Activated CD8-positive, alpha-beta memory T cell treated with anti-CD3 and anti-CD28 coated beads, Interleukin-2, amount 10 ng/mL, durations not matched to agents 7 days and 5 days (primary cell): Measurements from ENCODE around the gene SPATA1. TPM values are rescaled to one million over a fixed set of nuclear protein-coding genes. Genes with fewer than 3 reads are reported as not detected.
A peak's percentile ranks its signal among the peaks of the same experiment; 100 is the strongest.
"Not testable (repeated sequence)": the region's sequence is repeated elsewhere in the genome, so short reads cannot be mapped to it uniquely, and the experiment has no call there.

Source experiments
- ATAC-seq: fragments of 150-1000 bp; cut with Tn5 transposase; one replicate; pipeline ENCODE4 v1.10.0; 2021; ENCODE audit warnings: moderate library complexity
- CTCF ChIA-PET: fragments of 350-600 bp; sonication (Branson Sonifier 250); formaldehyde crosslinking; loops from one replicate; lab custom pipeline; 2021; ENCODE audit warnings: antibody characterized with exemption; lab: Charles Lee
- DNase-seq: peaks from one replicate; pipeline ENCODE4 v3.0.0-alpha.2; 2020
- H3K27ac Mint-ChIP-seq: one replicate; pipeline ENCODE4 v1.8.0; 2021; ENCODE audit warnings: mild to moderate bottlenecking, mixed read lengths
- H3K27me3 Mint-ChIP-seq: one replicate; pipeline ENCODE4 v1.8.0; 2021; ENCODE audit warnings: mixed read lengths
- H3K36me3 Mint-ChIP-seq: one replicate; pipeline ENCODE4 v1.8.0; 2021; ENCODE audit warnings: mild to moderate bottlenecking, mixed read lengths
- H3K4me1 Mint-ChIP-seq: one replicate; pipeline ENCODE4 v1.8.0; 2021; ENCODE audit warnings: mixed read lengths
- H3K4me3 Mint-ChIP-seq: one replicate; pipeline ENCODE4 v1.8.0; 2021; ENCODE audit warnings: mild to moderate bottlenecking, moderate library complexity, mixed read lengths
- H3K9me3 Mint-ChIP-seq: one replicate; pipeline ENCODE4 v1.8.0; 2022; ENCODE audit warnings: low read depth, mixed read lengths
- total RNA-seq, 2 experiments: library from RNA; stranded (reverse); gene quantifications; one replicate each; pipeline ENCODE4 v1.2.3, GENCODE V29; 2021

SPATA1 gene
- total RNA-seq, 2 experiments from 2014 or later, result 2.1 to 6.1 TPM

GRCh38 chr1:84496498-84496897 lies 9.7 kb upstream of the SPATA1 start:
- CTCF ChIA-PET, result interaction anchor here (0.7 to 1.3 kb wide), 2 partner anchors 8 to 125 kb away, joined by 3 read pairs; no protein-coding TSS in a partner anchor
- DNase-seq (no peak), ATAC-seq (no peak)
- Mint-ChIP-seq H3K4me3 (no peak overlapping the region), H3K9me3 (no peaks in the 10 kb centered on the region), H3K27ac (no peak overlapping the region), H3K36me3 (peaks cover 66% of the 10 kb centered on the region), H3K4me1 (peaks cover 20% of the 10 kb centered on the region), H3K27me3 (no peaks in the 10 kb centered on the region)

DNA sequence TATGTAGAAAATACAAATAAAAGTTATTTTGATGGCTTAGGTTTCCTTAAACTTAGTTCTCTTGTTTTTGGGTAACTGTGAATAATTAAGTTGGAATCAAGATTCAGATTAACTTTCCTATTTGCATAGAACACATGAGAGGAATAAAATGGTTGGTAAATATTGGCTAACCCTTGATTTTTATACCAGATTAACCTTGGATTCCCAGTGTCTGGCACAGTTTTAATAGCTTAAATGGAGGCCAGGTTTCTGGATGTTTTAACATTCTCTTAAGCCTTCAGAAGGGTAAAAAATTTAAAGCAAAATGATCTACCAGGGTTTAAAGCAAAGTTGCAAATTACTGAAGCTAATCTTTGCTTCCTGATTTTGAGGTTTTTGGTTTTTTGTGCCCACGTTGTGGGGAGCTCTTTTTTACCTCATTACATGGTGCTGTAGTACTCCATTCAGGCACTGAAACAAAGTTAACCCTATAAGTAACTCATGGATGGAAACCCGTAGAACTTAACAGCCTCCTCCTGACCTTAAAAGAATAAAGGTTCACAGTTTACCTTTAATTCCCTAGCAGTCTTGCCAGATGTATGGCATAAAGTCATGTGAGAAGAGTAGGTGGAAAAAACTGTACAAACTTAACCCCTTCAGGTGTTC lies 8.4 kb upstream of the SPATA1 start:
- no peak overlapping the region for H3K4me3 Mint-ChIP-seq
- DNase-seq, result no peak
- CTCF ChIA-PET, result interaction anchor here (1.3 to 1.6 kb wide), 2 partner anchors 9 to 18 kb away, joined by 4 to 5 read pairs; partner anchors contain the start of genes GNG5 and SPATA1
- no peaks in the 10 kb centered on the region for H3K9me3 Mint-ChIP-seq
- H3K36me3 Mint-ChIP-seq, result peaks cover 62% of the 10 kb centered on the region
- H3K4me1 Mint-ChIP-seq, result peaks cover 25% of the 10 kb centered on the region
- no peaks in the 10 kb centered on the region for H3K27me3 Mint-ChIP-seq
- H3K27ac Mint-ChIP-seq, result peak overlapping the region; percentile 22
- ATAC-seq, result peak; percentile 33

- no peak overlapping the region for H3K4me3 Mint-ChIP-seq
- H3K27me3 Mint-ChIP-seq, result no peaks in the 10 kb centered on the region
- no peak for ATAC-seq
- CTCF ChIA-PET, result interaction anchor here (1.5 to 2.0 kb wide), 2 partner anchors 70 to 118 kb away, joined by 3 to 6 read pairs; no protein-coding TSS in a partner anchor
- peaks cover 45% of the 10 kb centered on the region for H3K4me1 Mint-ChIP-seq
- DNase-seq, result no peak
- H3K36me3 Mint-ChIP-seq, result peaks cover 41% of the 10 kb centered on the region
- H3K9me3 Mint-ChIP-seq, result no peaks in the 10 kb centered on the region
- H3K27ac Mint-ChIP-seq, result no peak overlapping the region
Observed at GRCh38 chr1:84502927-84503326, 3.3 kb upstream of the SPATA1 start.

GRCh38 chr1:84504580-84505492 lies 1.4 kb upstream of the SPATA1 start:
- peak overlapping the region; percentile 96 for H3K4me3 Mint-ChIP-seq
- peaks cover 41% of the 10 kb centered on the region for H3K4me1 Mint-ChIP-seq
- H3K27ac Mint-ChIP-seq, result peak overlapping the region; percentile 98
- CTCF ChIA-PET, result interaction anchor here (0.9 to 2.5 kb wide), 6 partner anchors 62 to 249 kb away, joined by 3 to 15 read pairs (median 5); partner anchors contain the start of gene CTBS
- ATAC-seq, result no peak
- peaks cover 43% of the 10 kb centered on the region for H3K36me3 Mint-ChIP-seq
- H3K27me3 Mint-ChIP-seq, result no peaks in the 10 kb centered on the region
- DNase-seq, result no peak
- no peaks in the 10 kb centered on the region for H3K9me3 Mint-ChIP-seq

- DNase-seq (no peak), ATAC-seq (peak; percentile 47)
- peaks cover 40% of the 10 kb centered on the region for H3K4me1 Mint-ChIP-seq
- H3K9me3 Mint-ChIP-seq, result no peaks in the 10 kb centered on the region
- peak overlapping the region; percentile 98 for H3K27ac Mint-ChIP-seq
- CTCF ChIA-PET, result interaction anchor here (0.9 to 2.5 kb wide), 12 partner anchors 8 to 361 kb away, joined by 3 to 15 read pairs (median 4); partner anchors contain the start of genes CTBS, PRKACB and RPF1
- H3K27me3 Mint-ChIP-seq, result no peaks in the 10 kb centered on the region
- peaks cover 37% of the 10 kb centered on the region for H3K36me3 Mint-ChIP-seq
- peak overlapping the region; percentile 96 for H3K4me3 Mint-ChIP-seq
Observed at GRCh38 chr1:84505493-84506001, 639 bp upstream of the SPATA1 start.

DNA sequence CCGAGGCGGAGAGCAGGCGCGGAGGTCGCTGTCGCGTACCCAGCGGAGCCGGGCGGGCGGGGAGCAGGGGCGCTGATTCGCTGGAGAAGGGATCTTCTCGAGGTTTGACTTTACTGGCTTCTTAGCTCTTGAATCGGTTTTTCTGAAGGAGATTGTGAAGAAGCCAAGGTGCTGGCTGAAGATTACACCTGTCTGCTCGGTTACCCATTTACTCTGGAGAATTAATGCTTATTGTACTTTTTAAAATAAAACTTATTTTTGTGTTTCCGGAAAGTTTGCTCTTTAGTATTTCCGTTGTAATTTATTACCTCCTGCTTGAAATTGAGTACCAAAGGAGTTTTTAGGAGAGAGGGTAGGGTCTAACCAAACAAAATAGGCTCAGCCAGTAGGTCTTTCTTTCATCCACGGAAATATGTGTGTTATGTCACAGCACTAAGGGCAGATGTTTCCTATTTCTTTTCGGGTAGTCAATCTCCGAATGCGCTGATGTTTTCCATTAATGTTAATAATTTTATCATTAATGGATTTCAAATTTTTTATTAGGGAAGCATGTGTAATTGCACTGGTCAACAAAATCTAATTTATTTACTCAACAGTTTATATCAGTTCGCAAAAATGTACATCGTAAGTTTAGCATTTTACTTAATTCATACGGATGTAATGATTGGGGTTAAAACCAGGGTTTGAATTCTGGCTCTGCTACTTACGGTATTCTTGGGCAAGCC lies 705 bp downstream of the SPATA1 start:
- peaks cover 31% of the 10 kb centered on the region for H3K4me1 Mint-ChIP-seq
- peak overlapping the region; percentile 96 for H3K4me3 Mint-ChIP-seq
- CTCF ChIA-PET, result interaction anchor here (0.7 to 2.5 kb wide), 12 partner anchors 9 to 362 kb away, joined by 3 to 15 read pairs (median 4); partner anchors contain the start of genes CTBS, PRKACB and RPF1
- no peaks in the 10 kb centered on the region for H3K9me3 Mint-ChIP-seq
- no peaks in the 10 kb centered on the region for H3K27me3 Mint-ChIP-seq
- ATAC-seq, result no peak
- DNase-seq, result no peak
- peaks cover 26% of the 10 kb centered on the region for H3K36me3 Mint-ChIP-seq
- peak overlapping the region; percentile 98 for H3K27ac Mint-ChIP-seq

- not testable (repeated sequence) for H3K9me3 Mint-ChIP-seq, H3K27ac Mint-ChIP-seq, DNase-seq, ATAC-seq, H3K27me3 Mint-ChIP-seq
- peak overlapping the region; percentile 96 for H3K4me3 Mint-ChIP-seq
- peaks cover 22% of the 10 kb centered on the region for H3K36me3 Mint-ChIP-seq
- CTCF ChIA-PET, result interaction anchor here (1.0 kb wide), 1 partner anchor 66 kb away, joined by 3 read pairs; no protein-coding TSS in a partner anchor
- H3K4me1 Mint-ChIP-seq, result peaks cover 28% of the 10 kb centered on the region
Observed at GRCh38 chr1:84507887-84508286, 1.7 kb downstream of the SPATA1 start.

DNA sequence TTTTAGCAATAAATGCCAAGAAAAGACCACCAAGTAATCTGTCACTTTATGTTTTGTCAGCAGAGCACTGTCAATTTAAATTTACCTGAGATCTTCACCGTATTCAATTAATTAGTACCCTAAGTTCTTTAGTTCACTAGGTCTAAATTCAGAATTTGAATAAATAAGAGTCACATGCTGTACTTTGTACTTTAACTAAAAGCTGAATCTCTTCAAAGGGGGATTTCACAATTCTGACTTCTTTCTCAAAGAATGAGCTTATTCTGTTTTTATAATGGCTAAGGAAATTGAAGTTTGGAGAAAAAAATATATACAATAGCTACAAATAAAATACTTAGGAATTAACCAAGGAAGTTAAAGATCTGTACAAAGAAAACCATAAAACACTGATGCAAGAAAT lies 2.3 kb downstream of the SPATA1 start:
- H3K4me1 Mint-ChIP-seq, result peaks cover 22% of the 10 kb centered on the region

DNA sequence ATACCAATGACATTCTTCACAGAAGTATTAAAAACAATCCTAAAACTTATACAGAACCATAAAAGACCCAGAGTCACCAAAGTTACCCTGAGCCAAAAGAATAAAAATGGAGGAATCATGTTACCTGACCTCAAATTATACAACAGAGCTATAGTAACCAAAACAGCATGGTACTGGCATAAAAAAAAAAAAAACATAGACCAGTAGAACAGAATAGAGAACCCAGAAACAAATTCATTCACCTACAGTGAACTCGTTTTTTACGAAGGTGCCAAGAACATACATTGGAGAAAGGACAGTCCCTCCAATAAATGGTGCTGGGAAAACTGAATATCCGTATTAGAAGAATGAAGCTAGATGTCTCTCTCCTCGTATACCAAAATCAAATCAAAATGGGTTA lies 2.8 kb downstream of the SPATA1 start:
- DNase-seq (no peak), ATAC-seq (no peak)
- H3K4me1 Mint-ChIP-seq, result peaks cover 17% of the 10 kb centered on the region
- no peak overlapping the region for H3K27ac Mint-ChIP-seq
- H3K27me3 Mint-ChIP-seq, result no peaks in the 10 kb centered on the region
- CTCF ChIA-PET, result interaction anchor here (1.4 to 1.6 kb wide), 3 partner anchors 9 to 111 kb away, joined by 3 to 5 read pairs (median 3); no protein-coding TSS in a partner anchor
- no peaks in the 10 kb centered on the region for H3K9me3 Mint-ChIP-seq
- H3K4me3 Mint-ChIP-seq, result no peak overlapping the region
- H3K36me3 Mint-ChIP-seq, result peaks cover 22% of the 10 kb centered on the region

More for the DNA sequence above, 2.3 kb downstream of the SPATA1 start:
- Mint-ChIP-seq H3K27me3 (no peaks in the 10 kb centered on the region), H3K27ac (no peak overlapping the region), H3K9me3 (no peaks in the 10 kb centered on the region), H3K36me3 (peaks cover 22% of the 10 kb centered on the region), H3K4me3 (peak overlapping the region; percentile 2)
- CTCF ChIA-PET, result interaction anchor here (1.4 to 1.6 kb wide), 3 partner anchors 9 to 112 kb away, joined by 3 to 5 read pairs (median 3); no protein-coding TSS in a partner anchor
- no peak for ATAC-seq
- no peak for DNase-seq

DNA sequence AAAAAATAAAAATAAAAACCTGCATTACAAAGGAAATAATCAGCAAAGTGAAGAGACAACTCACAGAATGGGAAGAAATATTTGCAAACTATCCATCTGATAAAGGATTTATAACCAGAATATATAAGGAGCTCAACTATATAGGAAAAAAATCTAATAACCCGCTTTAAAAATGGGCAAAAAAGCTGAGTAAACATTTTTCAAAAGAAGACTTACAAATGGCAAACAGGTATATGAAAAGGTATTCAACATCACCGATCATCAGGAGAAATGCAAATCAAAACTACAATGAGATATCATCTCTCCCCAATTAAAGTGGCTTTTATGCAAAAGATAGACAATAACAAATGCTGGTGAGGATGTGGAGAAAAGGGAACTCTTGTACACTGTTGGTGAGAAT lies 4.0 kb downstream of the SPATA1 start:
- CTCF ChIA-PET, result interaction anchor here (1.6 kb wide), 1 partner anchor 68 kb away, joined by 5 read pairs; no protein-coding TSS in a partner anchor
- Mint-ChIP-seq H3K9me3 (no peaks in the 10 kb centered on the region), H3K27me3 (no peaks in the 10 kb centered on the region), H3K36me3 (peaks cover 21% of the 10 kb centered on the region), H3K27ac (no peak overlapping the region), H3K4me1 (peaks cover 9% of the 10 kb centered on the region), H3K4me3 (no peak overlapping the region)
- ATAC-seq (no peak), DNase-seq (no peak)

DNA sequence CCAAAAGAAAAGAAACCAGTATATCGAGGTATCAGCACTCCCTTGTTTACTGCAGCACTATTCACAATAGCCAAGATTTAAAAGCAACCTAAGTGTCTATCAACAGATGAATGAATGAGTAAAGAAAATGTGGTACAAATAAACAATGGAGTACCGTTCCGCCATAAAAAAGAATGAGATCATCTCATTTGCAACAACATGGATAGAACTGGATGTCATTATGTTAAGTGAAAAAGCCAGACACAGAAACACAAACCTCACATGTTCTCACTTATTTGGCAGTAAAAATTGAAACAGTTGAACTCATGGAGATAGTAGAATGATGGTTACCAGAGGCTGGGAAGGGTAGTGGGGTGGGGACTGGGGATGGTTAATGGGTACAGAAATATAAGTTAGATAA lies 4.5 kb downstream of the SPATA1 start:
- H3K4me3 Mint-ChIP-seq, result no peak overlapping the region
- no peak overlapping the region for H3K27ac Mint-ChIP-seq
- CTCF ChIA-PET, result no interaction called here
- H3K27me3 Mint-ChIP-seq, result no peaks in the 10 kb centered on the region
- ATAC-seq (no peak), DNase-seq (no peak)
- peaks cover 9% of the 10 kb centered on the region for H3K4me1 Mint-ChIP-seq
- H3K36me3 Mint-ChIP-seq, result peaks cover 19% of the 10 kb centered on the region
- no peaks in the 10 kb centered on the region for H3K9me3 Mint-ChIP-seq

DNA sequence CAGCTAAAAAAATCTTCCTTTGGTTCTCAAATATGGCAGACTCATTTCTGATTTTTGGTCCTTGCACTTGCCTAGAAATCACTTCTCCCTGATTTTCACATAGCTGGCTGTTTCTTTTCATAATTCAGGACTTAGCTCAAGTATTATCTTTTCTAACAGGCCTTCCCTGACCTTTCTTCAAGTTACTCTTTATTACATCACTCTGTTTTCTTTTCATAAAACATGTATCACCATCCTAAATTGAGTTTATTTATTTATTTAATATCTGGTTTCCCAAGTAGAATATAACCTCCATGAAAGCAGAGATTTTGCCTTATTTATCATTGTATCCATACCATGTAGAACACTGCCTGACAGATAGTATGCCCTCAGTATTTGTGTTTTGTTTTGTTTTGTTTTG lies 18.4 kb downstream of the SPATA1 start:
- no peak overlapping the region for H3K27ac Mint-ChIP-seq
- CTCF ChIA-PET, result interaction anchor here (0.5 kb wide), 1 partner anchor 354 kb away, joined by 3 read pairs; no protein-coding TSS in a partner anchor
- ATAC-seq (no peak), DNase-seq (no peak)
- H3K27me3 Mint-ChIP-seq, result no peaks in the 10 kb centered on the region
- H3K36me3 Mint-ChIP-seq, result peaks cover 8% of the 10 kb centered on the region
- no peak overlapping the region for H3K4me3 Mint-ChIP-seq
- no peaks in the 10 kb centered on the region for H3K4me1 Mint-ChIP-seq
- H3K9me3 Mint-ChIP-seq, result peaks cover 3% of the 10 kb centered on the region
